HEK293T (cell line): ENCODE data around the gene ASPG.

Source experiments
- CTCF ChIA-PET: fragments of 350-600 bp; formaldehyde crosslinking; extraction: SDS; loops from one replicate; lab custom pipeline; 2021; ENCODE audit warnings: antibody characterized with exemption, inconsistent platforms; lab: Yijun Ruan, JAX
- POLR2A ChIA-PET: fragments of 350-600 bp; formaldehyde crosslinking; extraction: SDS; loops from one replicate; lab custom pipeline; 2020; ENCODE audit warnings: antibody characterized with exemption, inconsistent platforms; lab: Yijun Ruan, JAX
- DNase-seq: peaks from one replicate; pipeline ENCODE4 v3.0.0; 2012; ENCODE audit warnings: mixed read lengths; ENCODE audit errors: extremely low spot score
- ARNT ChIP-seq: fragments of 450-650 bp; IDR thresholded peaks from 2 replicates; pipeline ENCODE4 v1.6.1; 2017; ENCODE audit warnings: mild to moderate bottlenecking
- BHLHE40 ChIP-seq: fragments of 450-650 bp; IDR thresholded peaks from 2 replicates; pipeline ENCODE4 v1.6.1; 2016; ENCODE audit warnings: mild to moderate bottlenecking, moderate library complexity, borderline replicate concordance
- CTBP1 ChIP-seq: fragments of 450-650 bp; IDR thresholded peaks from 2 replicates; pipeline ENCODE4 v1.6.1; 2016; ENCODE audit warnings: borderline replicate concordance
- ELF4 ChIP-seq: fragments of 450-650 bp; IDR thresholded peaks from 2 replicates; pipeline ENCODE4 v1.6.1; 2017; ENCODE audit warnings: antibody characterized with exemption
- FOXK2 ChIP-seq: fragments of 450-650 bp; IDR thresholded peaks from 2 replicates; pipeline ENCODE4 v1.6.1; 2016; ENCODE audit warnings: mild to moderate bottlenecking
- FOXM1 ChIP-seq: fragments of 450-650 bp; IDR thresholded peaks from 2 replicates; pipeline ENCODE4 v1.6.1; 2017; ENCODE audit warnings: mild to moderate bottlenecking, borderline replicate concordance
- HDGF ChIP-seq: fragments of 450-650 bp; IDR thresholded peaks from 2 replicates; pipeline ENCODE4 v1.6.1; 2017; ENCODE audit warnings: antibody characterized with exemption, borderline replicate concordance
- L3MBTL2 ChIP-seq: fragments of 450-650 bp; conservative IDR thresholded peaks from 2 replicates; pipeline ENCODE4 v1.6.1; 2016; ENCODE audit warnings: mild to moderate bottlenecking
- LEF1 ChIP-seq: fragments of 450-650 bp; IDR thresholded peaks from 2 replicates; pipeline ENCODE4 v1.6.1; 2017; ENCODE audit warnings: mild to moderate bottlenecking, borderline replicate concordance
- NFRKB ChIP-seq: fragments of 450-650 bp; IDR thresholded peaks from 2 replicates; pipeline ENCODE4 v1.6.1; 2016; ENCODE audit warnings: mild to moderate bottlenecking, moderate library complexity
- PKNOX1 ChIP-seq: fragments of 450-650 bp; IDR thresholded peaks from 2 replicates; pipeline ENCODE4 v1.6.1; 2016
- SP1 ChIP-seq: fragments of 450-650 bp; IDR thresholded peaks from 2 replicates; pipeline ENCODE4 v1.6.1; 2017
- SUZ12 ChIP-seq: fragments of 450-650 bp; IDR thresholded peaks from 2 replicates; pipeline ENCODE4 v1.6.1; 2016; ENCODE audit warnings: mild to moderate bottlenecking
- TARDBP ChIP-seq: fragments of 450-650 bp; IDR thresholded peaks from 2 replicates; pipeline ENCODE4 v1.6.1; 2016
- ZNF384 ChIP-seq: fragments of 450-650 bp; IDR thresholded peaks from 2 replicates; pipeline ENCODE4 v1.6.1; 2016

Gene ASPG

GRCh38 chr14:104135121-104135903, 49.8 kb downstream of the ASPG start:
- ChIA-PET CTCF (no interaction called here), POLR2A (no interaction called here)
- TF ChIP-seq HDGF (no peak), NFRKB (no peak), FOXM1 (no peak), FOXK2 (no peak), SP1 (no peak), CTBP1 (no peak), SUZ12 (no peak), ARNT (no peak)
- DNase-seq, result peak; percentile 57

GRCh38 chr14:104135904-104136471, 50.5 kb downstream of the ASPG start:
- POLR2A ChIA-PET, result no interaction called here
- CTCF ChIA-PET, result no interaction called here
- TF ChIP-seq TARDBP (no peak), ELF4 (no peak), LEF1 (no peak), FOXM1 (no peak), L3MBTL2 (peak; percentile 30; the same call in 1 of the 2 replicates), SUZ12 (no peak), NFRKB (no peak), HDGF (no peak)
- peak; percentile 50 for DNase-seq

- POLR2A ChIA-PET, result no interaction called here
- no peak for DNase-seq
- TF ChIP-seq FOXM1, result no peak
- no peak for TF ChIP-seq SP1
- TF ChIP-seq SUZ12, result no peak
- CTCF ChIA-PET, result interaction anchor here (1.0 to 1.8 kb wide), 3 partner anchors 426 to 503 kb away, joined by 3 to 6 read pairs (median 4); no protein-coding TSS in a partner anchor
These were observed 51.2 kb downstream of the ASPG start for GRCh38 chr14:104136472-104137296.

- peak; percentile 87; the same call in 1 of the 2 replicates for TF ChIP-seq TARDBP
- no peak for TF ChIP-seq FOXM1
- TF ChIP-seq NFRKB, result no peak
- TF ChIP-seq BHLHE40, result no peak
- no peak for TF ChIP-seq ZNF384
- peak; percentile 96; the same call in 1 of the 2 replicates for TF ChIP-seq L3MBTL2
- peak; percentile 82 for DNase-seq
- CTCF ChIA-PET, result interaction anchor here (0.8 to 1.8 kb wide), 4 partner anchors 425 to 503 kb away, joined by 3 to 6 read pairs (median 4); no protein-coding TSS in a partner anchor
- POLR2A ChIA-PET, result no interaction called here
These were observed 52.0 kb downstream of the ASPG start for GRCh38 chr14:104137297-104138097.

DNA sequence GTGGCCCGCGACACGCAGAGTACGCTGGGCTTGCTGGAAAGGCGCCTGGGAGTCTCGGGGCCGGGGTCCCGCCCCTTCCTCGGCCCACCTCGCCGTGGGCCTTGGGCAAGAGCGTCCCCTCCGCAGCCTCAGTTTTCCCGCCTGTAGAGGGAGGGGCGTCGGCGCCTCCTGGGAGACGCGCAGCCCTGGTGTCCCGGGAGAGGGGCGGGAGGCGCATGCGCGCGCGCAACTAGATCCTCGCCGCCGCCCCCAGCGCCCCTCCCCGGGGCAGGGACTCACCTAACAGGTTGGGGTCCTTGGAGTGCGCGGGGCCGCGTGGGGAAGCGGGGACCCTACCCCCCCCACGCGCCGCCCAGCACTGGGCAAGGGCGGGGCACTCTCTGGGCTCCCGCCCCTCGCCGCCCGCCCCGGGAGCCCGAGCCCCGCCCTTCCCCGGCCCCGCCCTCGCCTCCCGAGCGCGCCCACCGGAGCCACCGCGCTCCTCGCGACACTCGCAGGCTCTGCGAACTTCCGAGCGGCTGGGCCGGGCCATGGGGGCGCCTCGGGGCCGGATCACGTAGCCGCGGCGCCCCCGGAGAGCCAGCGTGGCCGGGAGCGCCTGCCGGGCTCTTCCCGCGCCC, 52.7 kb downstream of the ASPG start, which contains the start of gene KIF26A:
KIF26A (plus strand) TSS at position 490 of the 620 bp plus-strand sequence. CDS start 136 bp downstream, outside the sequence.
- ChIA-PET CTCF (interaction anchor here (0.8 to 1.8 kb wide), 4 partner anchors 424 to 502 kb away, joined by 3 to 6 read pairs (median 4); no protein-coding TSS in a partner anchor), POLR2A (no interaction called here)
- peak; percentile 85 for DNase-seq
- peak; percentile 32; the same call in 1 of the 2 replicates for TF ChIP-seq CTBP1
- no peak for TF ChIP-seq FOXK2
- TF ChIP-seq L3MBTL2, result peak; percentile 17

GRCh38 chr14:104138718-104139459, 53.4 kb downstream of the ASPG start:
- POLR2A ChIA-PET, result no interaction called here
- no peak for TF ChIP-seq NFRKB
- CTCF ChIA-PET, result interaction anchor here (0.7 kb wide), 1 partner anchor 18 kb away, joined by 4 read pairs; no protein-coding TSS in a partner anchor
- DNase-seq, result no peak

GRCh38 chr14:104139460-104140212, 54.1 kb downstream of the ASPG start:
- ChIA-PET CTCF (interaction anchor here (0.7 kb wide), 1 partner anchor 17 kb away, joined by 4 read pairs; no protein-coding TSS in a partner anchor), POLR2A (no interaction called here)
- no peak for DNase-seq
- TF ChIP-seq L3MBTL2 (no peak), ZNF384 (no peak), SP1 (no peak), LEF1 (no peak), PKNOX1 (no peak), ARNT (no peak), SUZ12 (no peak), FOXK2 (no peak), HDGF (no peak)
